HG03520 (cell line): ENCODE measurements around the gene SFMBT2.

Source experiments
- ATAC-seq: cut with Tn5 transposase; IDR thresholded peaks from one replicate; pipeline ENCODE4 v1.9.1; 2021; ENCODE audit warnings: mild to moderate bottlenecking, moderate library complexity; ENCODE audit not compliant: unreplicated experiment

SFMBT2 gene

DNA sequence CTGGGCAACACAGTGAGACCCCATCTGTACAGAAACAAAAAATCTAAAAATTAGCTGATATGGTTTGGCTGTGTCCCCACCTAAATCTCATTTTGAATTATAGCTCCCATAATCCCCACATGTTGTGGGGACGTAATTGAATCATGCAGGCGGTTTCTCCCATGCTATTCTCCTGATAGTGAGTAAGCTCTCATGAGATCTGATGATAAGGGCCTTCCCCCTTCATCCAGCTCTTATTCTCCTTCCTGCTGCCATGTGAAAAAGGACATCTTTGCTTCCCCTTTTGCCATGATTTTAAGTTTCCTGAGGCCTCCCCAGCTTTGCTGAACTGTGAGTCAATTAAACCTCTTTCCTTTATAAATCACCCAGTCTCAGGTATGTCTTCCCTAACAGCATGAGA, 136.5 kb downstream of the SFMBT2 start:
- no peak for ATAC-seq

DNA sequence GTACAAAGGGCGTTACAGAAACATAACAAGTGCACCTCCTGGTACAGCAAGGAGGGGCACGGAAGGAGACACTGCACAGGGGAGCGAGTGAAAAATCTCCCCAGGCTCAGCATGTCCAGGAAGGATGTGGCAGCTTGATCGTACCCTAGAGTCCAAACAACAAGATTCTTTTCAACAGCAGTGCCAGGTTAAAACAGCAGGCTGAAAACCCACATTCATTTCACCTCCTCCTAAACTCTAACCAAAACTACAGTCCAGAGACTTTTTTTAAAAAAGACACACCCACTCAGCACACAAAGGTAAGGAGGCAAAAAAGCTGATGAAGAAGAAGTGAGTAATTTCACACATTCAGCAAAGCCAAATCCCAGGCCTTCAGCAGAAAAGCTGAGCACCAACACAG, 138.8 kb downstream of the SFMBT2 start:
- no peak for ATAC-seq

DNA sequence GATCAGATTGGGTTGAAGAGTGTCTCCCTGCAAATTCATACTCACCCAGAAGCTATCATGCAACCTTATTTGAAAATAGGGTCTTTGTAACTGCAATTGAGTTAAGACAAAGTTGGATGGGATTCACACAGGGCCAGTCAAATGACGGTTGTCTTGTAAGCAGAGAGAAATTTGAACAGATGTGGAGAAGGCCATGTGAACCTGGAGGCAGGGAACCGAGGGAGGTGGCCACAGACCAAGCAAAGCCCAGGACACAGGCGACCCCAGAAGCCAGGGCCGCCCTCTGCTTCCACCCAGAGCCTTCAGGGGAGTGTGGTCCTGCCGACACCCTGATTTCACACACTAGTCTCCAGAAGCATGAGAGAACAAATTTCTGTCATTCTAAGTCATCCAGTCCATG, 140.8 kb downstream of the SFMBT2 start:
- no peak for ATAC-seq

DNA sequence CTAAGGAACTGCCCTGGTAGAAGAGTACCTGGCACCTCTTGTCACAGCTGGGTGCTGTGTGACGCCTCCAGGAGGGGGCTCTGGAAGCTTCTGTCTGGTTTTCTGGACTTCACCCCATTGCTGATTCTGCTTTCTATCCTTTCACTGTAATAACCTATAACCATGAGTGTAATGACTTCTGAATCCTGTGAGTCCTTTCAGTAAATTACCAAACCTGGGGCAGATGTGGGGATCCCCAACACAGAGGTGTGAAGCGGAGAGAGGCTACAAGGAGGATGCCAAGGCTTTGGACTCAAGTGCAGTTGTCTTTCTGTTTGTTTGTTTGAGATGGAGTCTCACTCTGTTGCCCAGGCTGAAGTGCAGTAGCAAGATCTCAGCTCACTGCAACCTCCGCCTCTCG, 143.7 kb downstream of the SFMBT2 start:
- no peak for ATAC-seq

DNA sequence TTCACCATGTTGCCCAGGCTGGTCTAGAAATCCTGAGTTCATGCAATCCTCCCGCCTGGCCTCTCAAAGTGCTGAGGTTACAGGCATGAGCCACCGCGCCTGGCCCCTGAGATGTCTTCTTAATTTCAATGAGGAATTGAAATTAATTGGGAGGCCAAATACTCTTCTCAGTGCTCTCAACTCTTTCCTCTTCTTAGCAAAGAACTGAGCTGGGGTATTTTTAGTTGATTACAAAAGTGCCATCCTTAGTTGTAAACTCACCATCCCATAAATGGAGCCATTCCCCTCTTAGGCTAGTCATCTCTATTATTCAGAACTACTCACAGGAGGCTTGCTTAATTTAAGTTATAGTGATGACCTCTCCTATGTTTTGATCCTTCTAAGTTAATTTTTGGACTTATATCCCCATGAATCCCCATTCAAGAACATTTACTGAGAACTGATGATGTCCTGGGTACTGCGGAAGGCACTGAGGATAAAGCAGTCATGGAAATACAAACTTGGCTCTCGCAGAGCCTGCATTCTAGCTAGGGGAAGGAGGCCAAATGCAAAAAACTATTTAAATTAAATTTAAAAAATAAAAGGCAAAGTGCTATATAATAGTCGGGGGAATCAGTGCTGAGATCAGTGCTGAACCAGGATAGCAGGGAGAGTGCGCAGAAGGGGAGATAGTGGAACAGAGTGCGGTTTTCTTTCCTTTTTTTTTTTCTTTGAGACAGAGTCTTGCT, 145.3 kb downstream of the SFMBT2 start:
- ATAC-seq, result no peak

DNA sequence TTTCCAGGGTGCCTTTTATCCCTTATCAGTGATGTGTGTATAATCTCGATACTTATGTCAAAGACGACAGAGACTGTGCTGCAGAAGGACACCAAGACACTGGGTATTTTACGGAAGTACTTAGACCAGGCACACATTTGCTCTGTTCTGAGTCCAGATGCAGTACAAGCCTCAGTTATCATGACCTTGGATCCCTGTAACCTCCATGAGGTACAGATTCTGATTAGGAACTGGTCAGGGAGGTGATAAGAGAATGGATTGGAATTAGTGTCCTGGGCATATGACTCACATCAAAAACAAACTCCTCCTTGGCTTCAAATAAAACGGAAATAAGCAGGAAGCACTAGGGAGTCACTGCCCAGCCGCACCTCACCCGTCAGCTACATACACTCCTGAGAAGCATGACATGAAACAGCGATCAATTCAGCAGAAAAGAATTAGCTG, 146.5 kb downstream of the SFMBT2 start:
- ATAC-seq, result no peak

DNA sequence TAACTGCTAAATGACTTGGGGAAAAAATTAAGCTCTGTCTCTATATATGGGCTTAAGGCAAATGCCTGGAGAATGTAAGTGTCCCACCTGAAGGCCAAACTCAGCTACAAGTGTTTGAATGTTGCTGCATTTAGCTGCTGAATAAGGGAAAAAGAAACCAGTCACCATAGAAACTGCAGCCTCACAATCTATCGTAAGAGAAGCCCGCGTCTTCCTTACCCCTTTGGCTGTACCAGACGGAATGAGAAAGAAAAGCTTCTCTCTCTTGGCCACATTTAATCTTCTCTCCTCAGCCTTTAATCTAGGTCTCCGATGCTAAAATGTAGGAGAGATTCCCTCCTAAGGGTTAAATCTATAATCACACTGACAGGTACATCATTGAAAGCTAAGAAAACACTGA, 147.2 kb downstream of the SFMBT2 start:
- ATAC-seq, result no peak

DNA sequence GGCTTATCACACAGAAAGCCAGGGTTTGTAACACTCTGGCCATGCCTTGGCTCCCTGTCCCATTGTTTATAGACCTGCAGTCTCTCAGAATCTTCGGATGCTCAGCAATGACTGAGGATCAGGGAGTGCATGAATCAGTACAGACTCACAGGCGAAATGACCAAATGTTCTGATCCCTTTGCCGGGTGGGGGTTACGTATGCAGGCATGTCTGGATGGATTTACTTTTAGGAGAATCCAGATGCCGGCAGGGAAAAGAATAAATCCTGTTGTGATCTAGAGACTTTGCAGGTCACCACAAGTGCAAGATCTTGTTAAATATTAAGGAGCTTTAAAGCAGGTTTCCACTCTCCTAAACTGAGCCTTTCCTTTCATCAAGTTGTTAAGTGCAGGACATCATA, 149.5 kb downstream of the SFMBT2 start:
- no peak for ATAC-seq

DNA sequence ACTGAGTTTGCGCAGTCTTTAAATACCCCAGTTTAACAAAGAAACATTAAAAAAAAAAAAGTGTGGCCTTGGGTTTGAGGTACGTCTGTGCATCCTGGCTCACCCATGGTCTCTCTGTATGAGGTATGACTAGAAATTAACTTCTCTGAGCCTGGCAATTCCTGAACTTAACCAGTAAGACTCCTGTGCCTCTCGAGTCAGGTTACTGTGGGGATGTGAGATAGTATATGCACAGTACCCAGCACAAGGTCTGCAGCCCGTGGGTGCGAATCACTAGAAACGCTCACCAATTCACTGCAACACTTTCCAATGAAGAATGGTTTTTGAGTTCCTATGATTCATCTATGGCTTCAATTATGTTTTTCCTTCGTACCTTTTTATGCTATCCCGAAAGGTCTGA, 149.9 kb downstream of the SFMBT2 start:
- no peak for ATAC-seq

DNA sequence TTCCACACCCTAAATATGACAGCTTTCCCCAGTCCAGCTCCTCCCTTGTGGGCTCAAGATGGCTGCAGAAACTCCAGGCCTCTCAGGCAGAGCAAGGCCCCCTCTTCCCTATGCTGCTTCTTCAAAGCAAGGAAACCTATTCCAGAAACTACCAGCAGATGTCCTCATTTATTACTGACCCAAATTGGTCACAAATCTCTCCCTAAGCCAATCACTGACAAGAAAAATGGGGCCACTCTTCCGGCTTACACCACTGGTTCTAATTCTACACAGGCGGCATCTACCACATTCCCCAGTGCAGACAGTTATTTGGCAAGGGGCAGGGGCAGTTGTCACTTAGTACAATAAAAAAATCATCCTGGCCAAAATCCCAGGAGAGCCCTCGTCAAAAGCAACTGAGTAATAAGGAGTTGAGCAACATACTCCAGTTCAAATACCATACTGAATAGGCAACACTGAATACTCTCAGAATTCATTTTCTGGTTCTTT, 150.4 kb downstream of the SFMBT2 start:
- peak; percentile 74 for ATAC-seq

DNA sequence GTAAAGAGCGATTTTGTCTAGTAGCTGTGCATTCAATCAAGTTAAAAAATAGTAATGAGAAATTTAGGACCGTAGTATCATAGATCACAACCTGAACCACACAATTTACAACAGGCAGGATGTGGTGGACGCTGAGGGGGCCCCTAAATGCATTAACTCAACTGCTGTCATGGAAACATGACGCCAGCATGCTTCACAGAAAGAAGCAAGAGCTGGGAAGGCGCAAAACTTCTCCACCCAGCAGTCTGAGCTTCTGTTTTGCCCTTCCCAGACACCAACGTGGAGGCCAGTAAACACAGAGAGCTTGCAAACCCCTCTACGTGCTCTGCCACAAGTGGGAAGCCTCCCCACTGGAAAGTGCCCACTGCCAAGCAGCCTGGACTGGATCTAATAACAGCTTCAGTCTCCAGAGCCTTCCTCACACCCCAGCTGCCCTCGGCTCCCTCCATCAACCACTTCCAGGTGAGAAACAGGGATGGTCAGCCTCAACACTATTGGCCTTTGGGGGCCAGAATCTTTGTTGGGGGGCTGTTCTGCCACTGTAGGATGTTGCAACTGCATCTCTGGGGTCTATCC, 151.8 kb downstream of the SFMBT2 start:
- ATAC-seq, result peak; percentile 48

DNA sequence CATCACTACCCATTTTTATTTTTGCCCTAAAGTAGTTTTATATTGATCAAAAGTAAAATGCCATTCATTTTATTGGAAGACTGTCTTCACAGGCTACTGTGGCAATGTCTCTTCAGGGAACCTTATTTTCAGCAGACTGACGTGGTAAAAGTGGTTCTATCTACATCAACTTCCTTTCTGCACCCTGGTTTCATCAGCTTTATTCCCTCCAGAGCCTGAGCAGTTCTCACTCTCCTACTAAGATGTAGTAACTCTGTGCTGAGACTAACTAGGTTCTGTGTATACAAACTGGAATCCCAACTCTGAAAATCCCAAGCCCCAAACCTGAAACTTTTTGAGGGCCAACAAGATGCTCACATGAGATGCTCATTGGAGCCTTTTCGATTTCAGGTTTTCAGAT, 155.3 kb downstream of the SFMBT2 start:
- no peak for ATAC-seq

DNA sequence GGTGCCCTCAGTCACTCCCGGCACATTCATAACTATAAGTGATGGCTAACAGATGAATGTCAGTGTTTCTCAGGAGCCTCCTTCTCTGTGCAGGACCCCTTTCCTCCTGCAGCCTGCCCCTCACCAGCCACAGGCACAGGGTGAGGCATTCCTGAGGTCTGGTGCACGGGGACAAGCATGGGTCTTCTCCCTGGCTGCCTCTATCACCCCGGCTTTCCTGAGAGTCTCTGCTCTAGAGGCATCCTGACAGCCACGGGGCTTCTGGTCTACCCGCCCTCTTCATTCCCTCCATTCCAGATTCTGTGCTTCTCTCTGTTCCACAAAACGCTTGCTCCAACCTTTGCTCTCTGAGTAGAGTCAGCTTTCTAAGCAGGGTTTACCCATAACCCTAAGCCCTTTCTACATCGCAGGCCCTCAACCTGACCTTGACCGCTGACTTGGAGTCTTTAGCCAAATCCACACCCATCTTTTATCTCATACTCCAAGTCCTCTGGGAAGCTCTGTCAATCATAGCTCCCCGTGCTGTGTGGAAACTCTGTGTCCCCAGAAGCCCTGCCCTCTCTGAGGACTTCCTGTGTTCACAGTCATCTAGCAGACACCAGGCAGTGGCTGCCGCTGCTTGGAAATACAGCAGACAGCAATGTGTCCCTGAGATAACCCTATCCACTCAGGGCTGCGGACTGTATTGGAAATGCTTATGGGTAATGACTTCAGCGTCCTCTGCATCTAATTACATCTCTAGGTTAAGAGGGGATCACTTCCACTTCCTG, 159.0 kb downstream of the SFMBT2 start:
- no peak for ATAC-seq

DNA sequence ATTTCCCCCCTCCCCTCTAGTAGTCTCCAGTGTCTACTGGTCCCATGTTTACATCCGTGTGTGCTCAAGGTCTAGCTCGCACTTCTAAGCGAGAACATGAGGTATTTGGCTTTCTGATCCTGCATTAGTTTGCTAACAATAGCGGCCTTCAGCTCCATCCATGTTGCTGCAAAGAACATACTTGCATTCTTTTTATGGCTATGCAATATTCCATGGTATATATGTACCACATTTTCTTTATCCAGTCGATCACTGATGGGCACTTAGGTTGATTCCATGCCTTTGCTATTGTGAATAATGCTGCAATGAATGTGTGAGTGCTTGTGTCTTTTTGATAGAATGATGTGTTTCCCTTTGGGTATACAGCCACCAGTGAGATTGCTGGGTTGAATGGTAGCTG, 160.6 kb downstream of the SFMBT2 start:
- ATAC-seq, result no peak

DNA sequence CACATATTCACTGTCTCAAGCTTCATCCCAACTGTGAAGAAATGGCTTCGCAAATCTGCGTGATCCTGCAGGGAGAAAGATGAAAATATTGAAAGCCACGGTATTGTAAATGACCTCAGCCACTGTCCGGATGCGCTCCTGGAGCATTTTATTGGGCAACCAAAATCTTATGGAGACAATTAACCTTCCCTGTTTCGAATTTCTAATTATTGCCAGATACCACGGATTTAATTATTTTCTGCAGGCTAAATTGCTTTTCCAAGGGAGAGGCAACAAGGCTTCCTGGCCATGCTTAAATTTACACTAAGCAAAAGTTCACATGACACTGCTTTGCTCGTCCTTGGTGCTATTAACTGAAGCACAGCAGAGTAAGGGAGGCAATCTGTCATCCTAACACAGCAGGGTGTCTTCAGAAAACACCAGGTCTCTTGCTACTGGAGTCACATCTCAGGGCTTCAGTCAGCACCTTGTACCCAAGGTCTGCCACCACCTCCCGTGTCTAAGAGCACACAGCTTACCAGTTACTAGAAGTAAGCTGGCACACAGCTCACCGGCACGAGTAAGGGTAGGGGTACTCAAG, 162.2 kb downstream of the SFMBT2 start:
- ATAC-seq, result no peak

DNA sequence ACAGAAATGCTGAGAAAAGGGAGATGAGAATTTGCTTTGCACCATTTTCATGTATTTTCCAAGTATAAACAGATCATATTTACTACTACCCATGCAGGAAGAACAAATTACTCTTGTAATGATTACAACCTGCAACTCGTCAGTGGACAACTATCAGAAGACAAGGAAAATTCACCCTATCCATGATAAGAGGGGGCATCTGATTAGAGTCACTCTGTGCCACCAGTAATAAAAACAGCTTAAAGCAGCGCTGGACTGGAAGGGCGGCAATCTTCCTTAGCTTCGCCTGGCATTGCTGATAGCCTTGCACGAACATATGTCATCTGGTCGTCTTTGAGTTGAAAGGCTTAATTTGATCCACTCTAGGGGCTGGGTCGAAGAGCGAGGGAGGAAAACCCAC, 162.7 kb downstream of the SFMBT2 start:
- no peak for ATAC-seq

DNA sequence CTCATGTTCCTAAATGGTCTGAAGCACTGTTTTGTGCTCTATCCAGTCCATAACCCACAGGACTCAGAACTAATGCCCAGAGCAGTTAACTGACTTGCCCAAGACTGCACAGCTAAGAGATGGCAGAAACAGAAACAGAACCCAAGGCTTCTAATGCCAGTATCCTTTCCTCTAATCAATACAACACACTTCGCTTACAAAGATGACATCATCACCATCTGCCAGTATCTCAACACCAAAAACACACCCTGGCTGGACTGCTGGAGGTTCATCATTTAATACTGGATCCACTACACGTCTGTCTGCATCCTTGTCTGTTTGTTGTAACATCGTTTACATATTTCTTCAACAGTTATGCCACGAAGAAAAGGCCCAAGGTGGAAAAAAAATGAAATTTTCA, 165.3 kb downstream of the SFMBT2 start:
- no peak for ATAC-seq

DNA sequence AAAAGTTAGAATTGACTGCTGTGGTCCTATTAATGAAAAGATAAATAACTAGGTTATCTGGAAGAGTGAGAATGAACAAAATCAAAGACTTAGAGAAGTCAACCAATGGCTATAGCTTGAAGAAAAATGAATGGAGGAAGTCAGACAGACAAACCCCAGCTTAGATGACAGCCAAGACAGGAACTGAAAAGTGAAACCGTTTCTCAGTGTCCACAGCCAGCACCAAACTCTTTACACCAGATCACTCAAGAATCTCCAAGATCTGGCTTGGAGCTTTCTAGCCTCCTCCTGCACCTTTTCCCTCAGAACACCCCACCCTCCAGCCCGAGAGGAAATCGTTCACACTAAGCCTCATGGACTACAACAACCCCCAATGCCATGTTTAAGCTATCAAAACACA, 167.0 kb downstream of the SFMBT2 start:
- peak; percentile 84 for ATAC-seq

DNA sequence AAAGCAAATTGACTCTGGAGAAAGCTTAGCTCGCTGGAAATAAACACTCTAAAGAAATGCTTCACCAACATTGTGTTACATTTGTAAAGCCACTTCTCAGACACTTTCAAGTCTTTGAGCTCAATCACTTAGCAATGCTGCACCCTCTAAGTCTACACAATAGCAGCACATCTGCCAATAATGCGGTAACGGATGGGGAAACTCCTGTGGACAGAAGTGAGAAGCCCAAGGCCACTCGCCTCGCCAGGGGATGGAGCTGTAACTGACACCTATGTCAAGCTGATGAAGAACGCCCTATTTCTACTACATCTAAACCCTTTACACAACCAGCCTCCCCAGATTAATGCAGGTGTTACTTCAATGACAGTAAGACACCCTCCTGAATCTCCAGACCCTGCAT, 167.7 kb downstream of the SFMBT2 start:
- no peak for ATAC-seq

DNA sequence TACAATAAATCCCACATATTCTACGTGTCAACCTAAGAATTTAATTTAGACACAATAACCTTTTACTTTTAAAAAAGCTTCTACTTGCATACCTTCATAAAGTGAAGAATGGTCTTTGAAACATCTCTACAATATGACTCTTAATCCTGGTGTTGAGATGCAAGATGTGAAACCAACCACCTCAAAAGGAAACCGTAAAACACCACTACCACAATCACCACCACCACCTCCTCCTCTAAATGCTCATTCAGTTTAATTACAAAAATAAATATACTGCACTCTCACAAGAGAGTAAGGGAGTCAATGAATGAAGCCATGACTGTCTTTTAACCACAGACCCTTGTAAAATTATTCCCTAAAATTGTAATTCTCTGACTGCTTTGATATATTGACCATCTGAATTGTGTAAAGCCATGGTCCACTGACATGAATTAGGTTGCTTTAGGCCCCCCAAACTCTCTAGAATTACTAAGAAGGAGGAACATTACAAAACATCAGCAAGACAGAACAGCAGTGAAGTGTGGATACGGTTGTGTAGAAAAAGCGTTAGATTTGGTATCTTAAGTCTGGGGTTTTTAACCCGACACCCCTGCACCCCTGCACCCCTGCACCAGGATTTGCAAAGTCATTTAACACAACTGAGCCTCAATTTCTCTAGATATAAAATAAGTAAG, 171.4 kb downstream of the SFMBT2 start:
- no peak for ATAC-seq

DNA sequence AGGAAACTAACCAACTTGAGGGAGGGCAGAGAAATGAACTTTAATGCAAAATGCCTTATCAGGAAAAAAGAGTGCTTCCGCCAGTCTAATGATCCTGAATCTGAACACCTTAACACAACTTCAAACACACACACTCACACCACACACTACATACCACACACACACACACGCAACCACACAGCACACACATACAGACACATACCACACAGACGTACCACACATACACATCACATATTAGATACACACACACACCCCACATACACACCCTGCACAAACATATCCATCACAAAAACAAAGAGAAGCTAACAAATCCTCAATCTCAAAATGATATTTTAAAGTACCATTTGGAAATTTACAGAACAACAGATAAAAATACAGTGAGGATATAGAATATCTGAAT, 175.5 kb downstream of the SFMBT2 start:
- ATAC-seq, result no peak
